ENCODE measurements around the gene NLRP3. TPM values are rescaled to one million over a fixed set of nuclear protein-coding genes. Genes with fewer than 3 reads are reported as not detected.

The NLRP3 gene
- total RNA-seq, 2 experiments from 2014 or later = 0.20 TPM; not detected in 1

- Mint-ChIP-seq H3K27ac (no peak overlapping the region), H3K9me3 (no peaks in the 10 kb centered on the region), H3K4me3 (no peak overlapping the region), H3K4me1 (ENCODE audit: low read depth) (peaks cover 2% of the 10 kb centered on the region), H3K36me3 (ENCODE audit: low read depth) (peaks cover 26% of the 10 kb centered on the region), H3K27me3 (ENCODE audit: low read depth) (no peaks in the 10 kb centered on the region)
- intact Hi-C loops (cut with micrococcal nuclease) = no loop called here
- no peak for DNase-seq
- CTCF ChIA-PET = no interaction called here
Observed at GRCh38 chr1:247429496-247429895, 13.5 kb downstream of the NLRP3 start.

DNA sequence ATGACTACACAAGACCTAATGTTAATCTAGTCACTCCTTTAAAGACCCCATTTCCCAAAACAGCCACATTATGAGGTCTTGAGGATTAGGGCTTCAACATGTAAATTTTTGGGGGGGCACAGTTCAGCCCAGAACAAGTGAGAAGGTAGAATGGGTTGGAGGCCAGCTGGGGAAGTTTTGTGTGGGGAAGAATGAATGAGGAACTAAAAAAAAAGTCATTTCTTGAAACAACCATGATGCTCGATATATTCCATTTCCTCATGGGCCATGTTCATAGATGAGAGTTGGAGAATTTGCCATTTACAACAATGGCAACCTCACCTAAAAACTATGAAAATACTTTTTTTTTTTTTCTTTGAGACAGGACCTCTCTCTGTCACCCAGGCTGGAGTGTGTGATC lies 14.5 kb downstream of the NLRP3 start:
- Mint-ChIP-seq H3K4me3 (no peak overlapping the region), H3K27ac (no peak overlapping the region), H3K36me3 (ENCODE audit: low read depth) (peaks cover 19% of the 10 kb centered on the region), H3K27me3 (ENCODE audit: low read depth) (no peaks in the 10 kb centered on the region), H3K9me3 (no peaks in the 10 kb centered on the region), H3K4me1 (ENCODE audit: low read depth) (peaks cover 2% of the 10 kb centered on the region)
- intact Hi-C loops (cut with micrococcal nuclease) = no loop called here
- CTCF ChIA-PET = interaction anchor here (0.7 kb wide), 1 partner anchor 40 kb away, joined by 4 read pairs; no protein-coding TSS in a partner anchor
- no peak for DNase-seq

DNA sequence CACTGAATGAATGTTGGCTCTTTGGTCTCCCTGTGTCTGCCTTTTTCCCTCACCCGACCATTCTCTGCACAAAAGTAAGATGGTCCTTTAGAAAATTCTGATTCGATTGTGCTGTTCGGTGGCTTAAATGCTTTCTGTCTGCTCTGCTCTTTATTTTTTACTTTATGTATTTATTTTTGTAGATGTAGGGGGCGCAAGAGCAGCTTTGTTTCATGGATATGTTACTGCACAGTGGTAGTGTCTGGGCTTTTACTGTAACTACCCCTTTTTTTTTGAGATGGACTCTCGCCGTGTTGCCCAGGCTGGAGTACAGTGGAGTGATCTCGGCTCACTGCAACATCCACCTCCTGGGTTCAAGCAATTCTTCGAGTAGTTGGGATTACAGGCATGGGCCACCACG lies 15.7 kb downstream of the NLRP3 start:
- CTCF ChIA-PET = interaction anchor here (0.6 kb wide), 1 partner anchor 18 kb away, joined by 9 read pairs; no protein-coding TSS in a partner anchor
- peaks cover 2% of the 10 kb centered on the region for H3K4me1 Mint-ChIP-seq (ENCODE audit: low read depth)
- no peaks in the 10 kb centered on the region for H3K27me3 Mint-ChIP-seq (ENCODE audit: low read depth)
- H3K27ac Mint-ChIP-seq = no peak overlapping the region
- H3K4me3 Mint-ChIP-seq = no peak overlapping the region
- no peak for DNase-seq
- no peaks in the 10 kb centered on the region for H3K9me3 Mint-ChIP-seq
- H3K36me3 Mint-ChIP-seq (ENCODE audit: low read depth) = peaks cover 18% of the 10 kb centered on the region
- intact Hi-C loops (cut with micrococcal nuclease) = no loop called here

DNA sequence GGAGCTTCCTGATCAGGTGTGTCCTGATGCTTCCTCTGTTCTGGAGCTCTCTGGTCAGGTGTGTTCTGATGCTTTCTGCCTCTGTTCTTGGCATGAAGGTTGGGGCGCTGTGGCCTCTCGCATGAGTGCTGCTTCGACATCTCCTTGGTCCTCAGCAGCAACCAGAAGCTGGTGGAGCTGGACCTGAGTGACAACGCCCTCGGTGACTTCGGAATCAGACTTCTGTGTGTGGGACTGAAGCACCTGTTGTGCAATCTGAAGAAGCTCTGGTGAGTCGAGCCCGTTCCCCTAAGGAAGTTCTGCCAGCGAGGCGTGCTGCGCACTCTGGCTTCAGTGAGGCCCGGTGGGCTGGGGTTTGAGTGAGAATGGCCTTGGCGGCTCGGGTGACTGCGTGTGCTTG lies 18.0 kb downstream of the NLRP3 start:
- CTCF ChIA-PET = interaction anchor here (1.0 kb wide), 1 partner anchor 9 kb away, joined by 3 read pairs; no protein-coding TSS in a partner anchor
- Mint-ChIP-seq H3K4me1 (ENCODE audit: low read depth) (no peaks in the 10 kb centered on the region), H3K36me3 (ENCODE audit: low read depth) (peaks cover 26% of the 10 kb centered on the region), H3K9me3 (no peaks in the 10 kb centered on the region), H3K27ac (no peak overlapping the region), H3K27me3 (ENCODE audit: low read depth) (no peaks in the 10 kb centered on the region), H3K4me3 (no peak overlapping the region)
- DNase-seq = no peak
- intact Hi-C loops (cut with micrococcal nuclease) = no loop called here

DNA sequence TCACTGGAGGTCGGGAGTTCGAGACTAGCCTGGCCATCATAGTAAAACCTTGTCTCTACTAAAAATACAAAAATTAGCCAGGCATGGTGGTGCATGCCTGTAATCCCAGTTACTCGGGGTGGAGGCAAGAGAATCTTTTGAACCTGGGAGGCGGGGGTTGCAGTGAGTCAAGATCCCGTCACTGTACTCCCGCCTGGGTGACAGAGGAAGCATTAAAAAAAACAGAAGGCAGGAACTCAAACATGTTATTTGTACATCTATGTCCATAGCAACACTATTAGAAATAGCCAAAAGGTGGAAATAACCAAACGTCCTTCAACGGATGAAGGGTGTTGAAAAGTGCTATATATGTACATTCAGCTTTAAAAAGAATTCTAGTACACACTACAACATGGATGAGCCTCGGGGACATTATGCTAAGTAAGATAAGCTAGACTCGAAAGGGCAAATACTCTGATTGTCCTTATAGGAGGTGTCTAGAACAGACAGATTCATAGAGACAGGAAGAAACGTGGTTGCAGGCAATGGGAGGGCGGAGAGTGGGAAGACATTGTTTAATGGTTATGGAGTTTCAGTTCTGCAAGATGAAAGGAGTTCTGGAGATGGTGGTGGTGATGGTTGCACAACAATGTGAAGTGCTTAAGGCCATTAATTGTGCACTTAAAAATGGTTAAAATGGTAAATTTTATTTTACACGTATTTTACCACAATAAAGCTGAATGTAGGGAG lies 19.2 kb downstream of the NLRP3 start:
- no peak overlapping the region for H3K27ac Mint-ChIP-seq
- H3K27me3 Mint-ChIP-seq (ENCODE audit: low read depth) = no peaks in the 10 kb centered on the region
- intact Hi-C loops (cut with micrococcal nuclease) = no loop called here
- no peak for DNase-seq
- no peaks in the 10 kb centered on the region for H3K4me1 Mint-ChIP-seq (ENCODE audit: low read depth)
- CTCF ChIA-PET = interaction anchor here (1.0 kb wide), 1 partner anchor 62 kb away, joined by 4 read pairs; no protein-coding TSS in a partner anchor
- H3K9me3 Mint-ChIP-seq = no peaks in the 10 kb centered on the region
- H3K4me3 Mint-ChIP-seq = no peak overlapping the region
- peaks cover 31% of the 10 kb centered on the region for H3K36me3 Mint-ChIP-seq (ENCODE audit: low read depth)

DNA sequence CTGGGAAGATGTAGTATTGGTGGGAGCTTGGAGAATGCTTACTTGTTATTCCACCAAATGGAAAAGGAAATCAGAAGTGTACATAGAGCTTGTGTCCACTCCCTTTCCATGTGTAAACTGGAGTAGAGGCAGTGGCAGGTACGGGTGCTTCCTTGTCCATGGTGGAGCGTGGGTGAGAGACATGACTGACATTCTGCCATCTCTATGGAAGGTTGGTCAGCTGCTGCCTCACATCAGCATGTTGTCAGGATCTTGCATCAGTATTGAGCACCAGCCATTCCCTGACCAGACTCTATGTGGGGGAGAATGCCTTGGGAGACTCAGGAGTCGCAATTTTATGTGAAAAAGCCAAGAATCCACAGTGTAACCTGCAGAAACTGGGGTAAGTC lies 19.8 kb downstream of the NLRP3 start:
- no peak for DNase-seq
- CTCF ChIA-PET = interaction anchor here (0.5 to 1.0 kb wide), 2 partner anchors 63 to 206 kb away, joined by 3 to 4 read pairs; no protein-coding TSS in a partner anchor
- Mint-ChIP-seq H3K4me1 (ENCODE audit: low read depth) (no peaks in the 10 kb centered on the region), H3K27me3 (ENCODE audit: low read depth) (no peaks in the 10 kb centered on the region), H3K9me3 (no peaks in the 10 kb centered on the region), H3K27ac (no peak overlapping the region), H3K4me3 (no peak overlapping the region), H3K36me3 (ENCODE audit: low read depth) (peaks cover 34% of the 10 kb centered on the region)
- intact Hi-C loops (cut with micrococcal nuclease) = no loop called here

- H3K27ac Mint-ChIP-seq = no peak overlapping the region
- DNase-seq = no peak
- no peaks in the 10 kb centered on the region for H3K27me3 Mint-ChIP-seq (ENCODE audit: low read depth)
- H3K4me3 Mint-ChIP-seq = no peak overlapping the region
- H3K4me1 Mint-ChIP-seq (ENCODE audit: low read depth) = no peaks in the 10 kb centered on the region
- no peaks in the 10 kb centered on the region for H3K9me3 Mint-ChIP-seq
- peaks cover 33% of the 10 kb centered on the region for H3K36me3 Mint-ChIP-seq (ENCODE audit: low read depth)
- CTCF ChIA-PET = no interaction called here
- intact Hi-C loops (cut with micrococcal nuclease) = no loop called here
Observed at GRCh38 chr1:247437551-247438505, 21.9 kb downstream of the NLRP3 start.

DNA sequence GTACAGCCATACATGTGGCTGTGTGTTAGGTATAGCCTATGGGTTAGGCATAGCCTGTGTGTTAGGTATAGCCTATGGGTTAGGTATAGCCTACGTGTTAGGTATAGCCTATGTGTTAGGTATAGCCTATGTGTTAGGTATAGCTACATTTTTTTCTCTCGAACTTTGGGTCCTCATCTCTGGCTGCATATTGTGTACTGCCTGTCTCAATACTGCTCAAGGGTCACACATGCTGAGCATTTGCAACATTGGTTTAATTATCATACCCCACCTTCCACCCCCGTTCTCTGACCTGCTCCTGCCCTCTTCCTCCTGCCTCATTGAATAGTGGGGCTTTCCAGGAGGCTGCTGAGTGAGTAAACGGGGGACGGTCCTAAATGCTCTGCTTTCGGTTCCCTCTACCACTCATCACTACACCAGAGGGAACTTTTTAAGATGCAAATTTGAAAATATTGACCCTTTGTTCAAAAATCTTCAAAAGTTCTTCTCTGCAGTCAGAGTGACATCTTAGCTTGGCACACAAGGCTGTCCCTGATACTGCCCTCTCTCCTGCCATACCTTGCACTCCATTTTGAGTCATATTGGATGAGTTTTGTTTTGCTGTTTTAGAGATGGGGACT lies 24.1 kb downstream of the NLRP3 start:
- H3K27ac Mint-ChIP-seq = no peak overlapping the region
- H3K9me3 Mint-ChIP-seq = no peaks in the 10 kb centered on the region
- CTCF ChIA-PET = no interaction called here
- peaks cover 40% of the 10 kb centered on the region for H3K36me3 Mint-ChIP-seq (ENCODE audit: low read depth)
- no peaks in the 10 kb centered on the region for H3K27me3 Mint-ChIP-seq (ENCODE audit: low read depth)
- no peaks in the 10 kb centered on the region for H3K4me1 Mint-ChIP-seq (ENCODE audit: low read depth)
- no peak overlapping the region for H3K4me3 Mint-ChIP-seq
- intact Hi-C loops (cut with micrococcal nuclease) = no loop called here
- DNase-seq = no peak

GRCh38 chr1:247441606-247442005 lies 25.6 kb downstream of the NLRP3 start:
- intact Hi-C loops (cut with micrococcal nuclease) = no loop called here
- Mint-ChIP-seq H3K36me3 (ENCODE audit: low read depth) (peaks cover 46% of the 10 kb centered on the region), H3K4me1 (ENCODE audit: low read depth) (no peaks in the 10 kb centered on the region), H3K27ac (no peak overlapping the region), H3K27me3 (ENCODE audit: low read depth) (no peaks in the 10 kb centered on the region), H3K9me3 (no peaks in the 10 kb centered on the region), H3K4me3 (no peak overlapping the region)
- CTCF ChIA-PET = interaction anchor here (0.6 to 1.7 kb wide), 2 partner anchors 16 to 45 kb away, joined by 4 to 6 read pairs; partner anchors contain the start of gene OR2B11
- no peak for DNase-seq

GRCh38 chr1:247442164-247442563 lies 26.2 kb downstream of the NLRP3 start:
- H3K27me3 Mint-ChIP-seq (ENCODE audit: low read depth) = no peaks in the 10 kb centered on the region
- H3K4me1 Mint-ChIP-seq (ENCODE audit: low read depth) = no peaks in the 10 kb centered on the region
- CTCF ChIA-PET = interaction anchor here (1.7 kb wide), 1 partner anchor 44 kb away, joined by 4 read pairs; no protein-coding TSS in a partner anchor
- intact Hi-C loops (cut with micrococcal nuclease) = no loop called here
- no peak for DNase-seq
- no peak overlapping the region for H3K27ac Mint-ChIP-seq
- H3K9me3 Mint-ChIP-seq = no peaks in the 10 kb centered on the region
- peaks cover 49% of the 10 kb centered on the region for H3K36me3 Mint-ChIP-seq (ENCODE audit: low read depth)
- no peak overlapping the region for H3K4me3 Mint-ChIP-seq

DNA sequence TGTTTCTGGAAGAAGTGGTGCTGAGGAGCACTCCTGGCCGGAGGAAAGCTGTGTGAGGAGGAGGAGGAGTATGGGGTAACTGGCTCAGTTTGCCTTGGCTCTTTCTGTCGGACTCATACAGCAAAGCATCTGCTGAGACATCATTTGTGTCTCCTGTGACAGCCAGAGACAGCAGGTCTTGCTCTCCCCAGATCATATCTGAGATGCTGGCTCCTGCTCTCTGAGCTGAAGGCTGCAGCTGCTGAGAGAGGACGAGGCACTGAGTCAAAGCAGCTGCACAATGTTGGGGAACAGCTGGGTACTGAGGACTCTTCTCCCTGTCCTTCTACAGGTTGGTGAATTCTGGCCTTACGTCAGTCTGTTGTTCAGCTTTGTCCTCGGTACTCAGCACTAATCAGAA lies 27.7 kb downstream of the NLRP3 start:
- H3K27ac Mint-ChIP-seq = no peak overlapping the region

GRCh38 chr1:247444571-247444970 lies 28.6 kb downstream of the NLRP3 start:
- peaks cover 39% of the 10 kb centered on the region for H3K36me3 Mint-ChIP-seq (ENCODE audit: low read depth)
- DNase-seq = no peak
- no peak overlapping the region for H3K4me3 Mint-ChIP-seq
- intact Hi-C loops (cut with micrococcal nuclease) = no loop called here
- no peaks in the 10 kb centered on the region for H3K9me3 Mint-ChIP-seq
- CTCF ChIA-PET = interaction anchor here (0.6 to 1.2 kb wide), 2 partner anchors 54 to 264 kb away, joined by 3 read pairs; no protein-coding TSS in a partner anchor
- no peaks in the 10 kb centered on the region for H3K27me3 Mint-ChIP-seq (ENCODE audit: low read depth)
- no peak overlapping the region for H3K27ac Mint-ChIP-seq
- peaks cover 2% of the 10 kb centered on the region for H3K4me1 Mint-ChIP-seq (ENCODE audit: low read depth)

More for the DNA sequence above, 27.7 kb downstream of the NLRP3 start:
- CTCF ChIA-PET = no interaction called here
- intact Hi-C loops (cut with micrococcal nuclease) = no loop called here
- H3K9me3 Mint-ChIP-seq = no peaks in the 10 kb centered on the region
- H3K4me1 Mint-ChIP-seq (ENCODE audit: low read depth) = peaks cover 2% of the 10 kb centered on the region
- no peak overlapping the region for H3K4me3 Mint-ChIP-seq
- peaks cover 44% of the 10 kb centered on the region for H3K36me3 Mint-ChIP-seq (ENCODE audit: low read depth)
- H3K27me3 Mint-ChIP-seq (ENCODE audit: low read depth) = no peaks in the 10 kb centered on the region
- DNase-seq = no peak
